Measurements from ENCODE around the gene PHLDA2. TPM values are rescaled to one million over a fixed set of nuclear protein-coding genes. Genes with fewer than 3 reads are reported as not detected.

PHLDA2 gene
- total RNA-seq, 1 donor from 2014 or later, result 1.3 TPM

DNA sequence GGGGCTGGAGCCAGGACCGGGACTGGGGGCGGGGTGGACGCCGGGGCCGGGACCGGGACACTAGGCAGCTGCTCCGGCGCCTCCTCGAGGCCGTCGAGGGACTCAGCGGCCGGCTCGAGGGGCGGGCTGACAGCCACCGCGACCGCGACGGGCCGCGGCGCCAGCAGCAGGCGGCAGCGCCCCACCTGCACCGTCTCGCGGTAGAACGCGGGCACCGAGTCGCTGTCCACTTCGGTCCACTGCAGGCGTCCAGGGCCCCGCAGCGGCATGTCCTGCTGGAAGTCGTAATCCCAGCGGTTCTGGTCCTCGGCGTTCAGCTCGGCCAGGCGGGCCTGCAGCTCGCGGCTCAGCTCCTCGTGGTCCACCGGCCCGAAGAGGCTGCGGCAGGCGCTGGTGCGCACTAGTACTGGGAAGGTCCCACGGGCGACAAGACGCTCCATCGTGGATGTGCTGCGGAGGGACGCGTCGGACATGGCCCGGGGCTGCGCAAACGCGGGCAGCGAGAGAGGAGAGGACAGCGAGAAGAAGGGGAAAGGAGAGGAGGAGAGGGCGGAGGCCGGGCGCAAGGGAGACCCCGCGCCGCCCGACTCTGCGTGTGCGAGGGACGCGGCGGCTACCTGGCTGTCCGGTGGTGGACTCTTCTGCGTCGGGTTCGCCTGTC, 44.1 kb downstream of the PHLDA2 start:
- DNase-seq (ENCODE audit: low spot score), result peak; percentile 67
- ATAC-seq, result peak; percentile 57

DNA sequence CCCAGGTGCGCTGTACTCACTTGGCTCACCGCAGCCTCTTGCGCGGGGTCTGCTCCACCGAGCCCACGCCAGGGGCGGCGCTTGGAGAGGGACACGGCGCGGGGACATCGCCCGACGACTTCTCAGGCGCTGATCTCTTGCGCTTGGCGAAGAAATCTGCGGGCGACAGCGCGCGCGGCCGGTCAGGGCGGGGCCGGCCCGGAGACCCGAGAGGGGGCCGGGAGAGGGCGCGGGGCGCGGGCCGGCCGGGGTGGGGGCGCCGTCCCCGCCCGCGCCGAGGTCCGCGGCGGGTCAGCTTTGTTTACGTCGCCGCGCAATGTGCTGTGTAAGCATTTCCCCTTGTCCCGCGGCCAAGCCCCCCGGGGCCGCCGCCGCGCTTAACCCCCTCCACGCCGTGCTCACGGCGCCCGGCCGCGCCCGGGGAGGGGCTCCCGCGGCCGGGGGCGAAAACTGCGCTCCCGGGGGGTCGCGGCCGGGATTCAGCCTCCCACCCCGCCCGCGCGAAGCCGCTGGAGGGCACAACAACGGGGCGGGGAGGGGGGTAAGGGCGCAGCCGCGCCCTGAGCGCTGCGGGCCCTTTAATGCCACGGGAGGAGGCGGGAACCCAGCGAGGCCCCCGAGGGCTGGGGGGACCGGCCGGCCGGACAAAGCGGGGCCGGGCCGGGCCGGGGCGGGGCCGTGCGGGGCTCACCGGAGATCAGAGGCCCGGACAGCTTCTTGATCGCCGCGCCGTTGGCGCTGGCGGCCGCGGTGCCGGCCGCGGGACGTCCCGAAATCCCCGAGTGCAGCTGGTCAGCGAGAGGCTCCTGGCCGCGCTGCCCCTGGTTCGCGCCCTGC, 45.0 kb downstream of the PHLDA2 start:
- ATAC-seq (peak; percentile 10), DNase-seq (ENCODE audit: low spot score) (no peak)

DNA sequence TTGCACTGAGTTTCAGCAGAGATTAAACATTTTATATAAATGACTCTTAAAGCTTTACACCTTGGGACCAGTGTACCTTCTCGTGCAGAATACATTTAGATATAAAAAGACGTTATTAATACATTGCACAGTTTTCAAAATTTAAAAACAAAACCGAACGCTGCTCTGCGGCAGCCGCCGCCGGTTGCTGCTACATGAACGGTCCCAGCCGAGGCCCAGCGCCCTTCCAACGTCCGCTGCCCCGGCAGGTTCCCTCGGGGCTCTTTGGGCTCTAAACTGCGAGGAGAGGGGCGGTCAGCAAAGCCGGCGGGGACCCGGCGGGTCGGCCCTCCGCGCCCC, 45.6 kb downstream of the PHLDA2 start:
- DNase-seq (ENCODE audit: low spot score), result no peak
- ATAC-seq, result no peak

DNA sequence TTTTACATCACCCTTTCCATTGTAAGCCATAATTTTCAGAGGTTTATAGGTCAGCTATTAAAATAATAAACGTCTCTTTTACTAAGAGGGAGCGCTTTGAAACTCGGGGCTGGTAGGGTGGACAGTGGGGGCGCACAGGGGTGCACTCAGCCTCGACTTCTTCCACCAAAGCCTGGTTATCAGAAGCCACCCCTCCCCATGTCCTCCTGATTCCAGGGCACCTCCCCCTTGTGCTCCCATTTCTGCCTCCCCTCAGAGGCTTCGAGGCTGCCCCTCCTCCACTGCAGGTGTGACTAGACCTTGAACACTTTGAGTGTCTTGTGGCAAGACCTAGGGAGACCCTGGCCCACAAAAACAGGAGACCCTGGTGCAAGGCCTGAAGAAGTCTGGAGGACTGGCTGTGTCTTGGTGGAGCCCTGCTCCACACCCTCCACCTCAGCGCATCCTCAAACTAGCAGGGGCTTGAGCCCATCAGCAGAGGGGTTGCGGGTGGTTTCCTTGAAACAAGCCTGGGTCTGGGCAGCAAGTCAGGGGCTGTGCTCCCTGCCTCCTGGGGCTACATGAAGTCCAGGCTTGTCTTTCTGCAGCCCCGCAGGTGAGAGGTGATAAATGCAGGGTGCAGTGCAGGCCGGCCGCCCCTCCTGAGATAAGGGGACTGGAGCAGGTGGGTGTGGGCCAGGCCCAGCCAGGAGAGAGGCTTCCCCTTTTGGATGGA, 46.7 kb downstream of the PHLDA2 start:
- DNase-seq (ENCODE audit: low spot score), result no peak
- no peak for ATAC-seq

DNA sequence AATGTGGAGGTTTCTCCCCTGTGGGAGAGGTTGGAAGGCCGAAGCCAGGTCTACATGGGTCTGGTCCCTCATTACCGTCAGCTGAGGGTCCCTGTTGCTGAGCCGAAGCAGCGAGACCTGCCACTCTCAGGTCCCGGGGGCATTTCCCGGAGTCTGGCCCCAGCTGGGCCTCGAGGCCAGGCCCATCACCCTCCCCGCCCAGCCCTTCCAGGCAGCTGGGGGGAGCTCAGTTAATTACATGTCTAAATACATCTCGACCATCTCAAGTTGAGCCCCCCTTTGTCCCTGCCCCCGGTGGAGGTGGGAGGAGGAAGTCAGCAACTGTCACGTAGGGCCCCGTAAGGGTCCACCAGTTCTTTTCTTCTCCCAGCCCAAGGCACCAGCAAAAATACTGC, 47.2 kb downstream of the PHLDA2 start:
- no peak for DNase-seq (ENCODE audit: low spot score)
- ATAC-seq, result no peak

DNA sequence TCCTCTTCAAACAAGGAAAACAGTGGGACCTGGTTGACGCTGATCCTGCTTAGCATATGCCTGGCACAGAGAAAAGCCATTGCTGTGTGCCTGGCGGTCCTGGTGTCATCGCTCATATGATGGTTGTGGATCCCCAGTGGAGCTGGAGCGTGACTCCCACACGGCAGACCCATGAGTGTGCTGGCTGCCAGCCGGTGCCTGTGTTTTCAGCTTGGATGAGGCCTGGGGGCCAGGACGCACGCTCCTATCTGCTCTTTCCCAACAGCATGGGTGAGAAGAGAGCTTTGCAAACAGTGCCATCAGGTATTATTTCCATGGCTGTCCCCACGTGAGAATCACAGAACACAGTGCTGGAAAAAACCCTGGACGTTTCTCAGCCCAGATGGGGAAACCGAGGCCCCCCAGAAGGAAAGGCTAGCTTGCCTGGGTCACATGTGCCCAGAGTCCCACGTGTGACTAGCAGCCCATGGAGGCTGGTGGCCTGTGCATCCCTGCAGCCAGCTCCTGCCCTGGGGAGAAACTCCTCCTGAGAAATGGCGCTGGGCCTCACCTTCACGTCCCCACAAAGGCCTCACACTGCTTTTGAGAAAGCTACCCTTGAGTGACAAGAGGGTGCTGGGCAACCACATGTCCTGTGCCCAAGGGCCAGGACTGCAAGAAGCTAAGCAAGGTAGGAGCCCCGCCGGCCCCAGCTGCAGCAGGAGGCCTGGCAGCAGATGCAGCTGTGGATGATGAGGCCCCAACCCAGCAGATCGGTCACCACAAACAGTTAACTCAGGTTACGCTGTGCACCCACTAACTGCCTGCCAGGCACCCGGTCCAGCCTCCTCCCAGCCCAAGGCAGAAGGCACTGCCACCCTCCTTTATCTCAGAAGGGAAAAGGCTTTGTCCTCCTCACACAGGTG, 47.9 kb downstream of the PHLDA2 start:
- ATAC-seq, result no peak
- DNase-seq (ENCODE audit: low spot score), result no peak

DNA sequence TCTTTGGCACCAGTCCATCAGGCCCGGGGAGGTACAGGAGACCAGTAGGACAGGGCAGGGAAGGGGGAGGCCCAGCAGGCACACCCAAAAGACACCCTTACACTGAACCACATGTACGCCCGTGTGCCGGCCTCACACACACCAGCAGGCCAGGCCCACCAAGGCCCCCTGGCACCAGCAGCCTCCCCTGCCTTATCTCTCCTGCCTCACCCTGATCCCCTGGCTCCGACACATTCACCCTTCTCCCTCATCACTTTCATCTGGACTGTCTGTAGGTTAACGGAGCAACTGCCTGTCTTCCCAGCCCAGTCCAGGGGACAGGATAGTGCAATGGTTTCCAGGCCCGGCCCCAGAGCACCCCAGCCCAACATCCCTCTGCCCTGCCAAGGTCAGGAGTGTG, 48.6 kb downstream of the PHLDA2 start:
- ATAC-seq (no peak), DNase-seq (ENCODE audit: low spot score) (no peak)

DNA sequence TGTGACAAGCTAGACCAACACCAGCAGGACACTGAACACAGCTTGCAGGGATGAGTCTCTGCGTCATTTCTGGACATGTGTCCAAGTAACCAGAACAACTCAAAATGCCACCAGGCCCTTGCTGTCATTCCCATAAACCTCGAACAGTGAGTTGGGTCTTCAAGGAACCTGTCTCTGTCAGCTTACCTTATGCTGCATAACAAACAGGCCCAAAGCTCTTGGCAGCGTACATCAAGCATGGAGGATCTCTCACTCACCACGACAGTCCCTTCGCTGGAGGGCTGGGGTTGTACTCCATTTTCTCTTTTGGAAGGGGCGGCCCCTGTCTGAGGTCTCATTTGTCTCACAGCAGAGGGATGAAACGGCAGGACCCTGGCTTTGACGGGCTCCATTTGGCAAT, 50.4 kb downstream of the PHLDA2 start:
- ATAC-seq (no peak), DNase-seq (ENCODE audit: low spot score) (no peak)

Other genes starting within 250 kb of the PHLDA2 start
- gene KCNQ1OT1, start 229.4 kb downstream of the PHLDA2 start, total RNA-seq, result 1.2 TPM
- 8.4 TPM for gene CDKN1C, start 43.6 kb downstream of the PHLDA2 start, total RNA-seq
- gene NAP1L4, start 62.9 kb upstream of the PHLDA2 start, total RNA-seq, result 42.2 TPM
- 21.0 TPM for gene CARS1, start 128.0 kb upstream of the PHLDA2 start, total RNA-seq
- 3.6 TPM for gene OSBPL5, start 235.9 kb upstream of the PHLDA2 start, total RNA-seq

All from left lobe of liver (tissue), 2 donors.